MM.1S (cell line): ENCODE results near the gene NUBP1.

ENCODE experiments used
- CTCF ChIP-seq: fragments of 300-600 bp; sonication (generic); IDR thresholded peaks from 2 replicates; pipeline ENCODE4 v1.5.1; 2016; ENCODE audit warnings: antibody characterized with exemption, low read length, mixed read lengths
- EZH2phosphoT487 ChIP-seq: fragments of 300-600 bp; sonication (generic); IDR thresholded peaks from 2 replicates; pipeline ENCODE4 v1.6.1; 2018; ENCODE audit warnings: antibody characterized with exemption, low read length

DNA sequence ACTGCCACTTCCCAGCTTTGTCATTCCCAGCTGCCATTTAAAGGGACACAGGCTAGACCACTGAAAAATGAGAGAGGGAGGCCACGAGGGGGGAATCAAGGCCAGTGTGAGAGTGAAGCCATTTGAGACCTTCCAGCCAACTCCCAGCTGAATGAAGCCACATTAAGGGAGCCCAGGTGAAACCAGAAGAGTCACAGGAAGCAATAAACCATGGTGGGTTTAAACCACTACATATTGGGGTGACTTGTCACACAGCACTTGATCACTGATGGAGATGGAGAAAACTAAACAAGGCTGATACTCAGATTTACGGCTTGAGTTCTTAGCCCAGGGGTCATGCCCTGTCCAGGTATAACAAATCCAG lies 2.8 kb upstream of the NUBP1 start:
- no peak for TF ChIP-seq CTCF
- TF ChIP-seq EZH2phosphoT487: no peak
